ENCODE measurements around the gene CD300LG.

DNA sequence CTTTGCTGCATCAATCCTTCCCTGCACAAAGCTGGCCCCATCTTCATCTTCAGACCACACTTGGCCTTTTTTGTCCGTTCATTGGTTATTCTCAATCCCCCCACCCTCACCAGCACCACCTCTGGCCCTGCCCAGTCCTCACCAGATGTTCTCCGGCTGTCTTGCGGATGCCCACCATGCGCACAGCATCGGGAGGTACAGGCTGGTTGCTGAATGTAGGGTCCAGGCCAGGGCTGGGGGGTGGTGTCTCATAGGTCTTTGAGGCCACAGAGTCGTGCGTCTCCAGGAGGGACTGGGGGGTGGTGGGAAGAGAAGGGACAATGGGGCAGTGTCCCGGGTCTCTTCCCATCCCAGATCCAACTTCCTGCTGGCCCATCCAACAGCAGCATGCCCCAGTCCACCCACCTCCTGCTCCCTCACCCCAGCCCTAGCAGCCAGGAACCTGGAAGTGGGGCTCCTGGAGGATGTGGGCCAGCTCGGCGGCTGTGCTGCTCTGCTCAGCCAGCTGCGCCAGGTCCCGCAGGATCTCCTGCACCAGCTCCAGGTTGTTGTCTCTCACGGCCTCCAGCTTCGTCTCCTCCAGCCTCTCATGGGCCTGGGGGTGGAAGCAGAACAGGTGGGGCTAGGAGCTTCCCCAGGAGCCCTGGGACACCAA, 35.9 kb downstream of the CD300LG start:
- no peak for TF ChIP-seq POLR2AphosphoS5 (IDR thresholded peaks at IDR 0.05; ENCODE audit: low read depth)
- TF ChIP-seq, protein P1, sequence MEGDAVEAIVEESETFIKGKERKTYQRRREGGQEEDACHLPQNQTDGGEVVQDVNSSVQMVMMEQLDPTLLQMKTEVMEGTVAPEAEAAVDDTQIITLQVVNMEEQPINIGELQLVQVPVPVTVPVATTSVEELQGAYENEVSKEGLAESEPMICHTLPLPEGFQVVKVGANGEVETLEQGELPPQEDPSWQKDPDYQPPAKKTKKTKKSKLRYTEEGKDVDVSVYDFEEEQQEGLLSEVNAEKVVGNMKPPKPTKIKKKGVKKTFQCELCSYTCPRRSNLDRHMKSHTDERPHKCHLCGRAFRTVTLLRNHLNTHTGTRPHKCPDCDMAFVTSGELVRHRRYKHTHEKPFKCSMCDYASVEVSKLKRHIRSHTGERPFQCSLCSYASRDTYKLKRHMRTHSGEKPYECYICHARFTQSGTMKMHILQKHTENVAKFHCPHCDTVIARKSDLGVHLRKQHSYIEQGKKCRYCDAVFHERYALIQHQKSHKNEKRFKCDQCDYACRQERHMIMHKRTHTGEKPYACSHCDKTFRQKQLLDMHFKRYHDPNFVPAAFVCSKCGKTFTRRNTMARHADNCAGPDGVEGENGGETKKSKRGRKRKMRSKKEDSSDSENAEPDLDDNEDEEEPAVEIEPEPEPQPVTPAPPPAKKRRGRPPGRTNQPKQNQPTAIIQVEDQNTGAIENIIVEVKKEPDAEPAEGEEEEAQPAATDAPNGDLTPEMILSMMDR (conservative IDR thresholded peaks at IDR 0.05; ENCODE audit: low read depth in 2 of 2) = no peak
- TF ChIP-seq EZH2 (IDR thresholded peaks at IDR 0.05; ENCODE audit: low read depth, unreplicated experiment) = no peak
- TF ChIP-seq, protein P2, sequence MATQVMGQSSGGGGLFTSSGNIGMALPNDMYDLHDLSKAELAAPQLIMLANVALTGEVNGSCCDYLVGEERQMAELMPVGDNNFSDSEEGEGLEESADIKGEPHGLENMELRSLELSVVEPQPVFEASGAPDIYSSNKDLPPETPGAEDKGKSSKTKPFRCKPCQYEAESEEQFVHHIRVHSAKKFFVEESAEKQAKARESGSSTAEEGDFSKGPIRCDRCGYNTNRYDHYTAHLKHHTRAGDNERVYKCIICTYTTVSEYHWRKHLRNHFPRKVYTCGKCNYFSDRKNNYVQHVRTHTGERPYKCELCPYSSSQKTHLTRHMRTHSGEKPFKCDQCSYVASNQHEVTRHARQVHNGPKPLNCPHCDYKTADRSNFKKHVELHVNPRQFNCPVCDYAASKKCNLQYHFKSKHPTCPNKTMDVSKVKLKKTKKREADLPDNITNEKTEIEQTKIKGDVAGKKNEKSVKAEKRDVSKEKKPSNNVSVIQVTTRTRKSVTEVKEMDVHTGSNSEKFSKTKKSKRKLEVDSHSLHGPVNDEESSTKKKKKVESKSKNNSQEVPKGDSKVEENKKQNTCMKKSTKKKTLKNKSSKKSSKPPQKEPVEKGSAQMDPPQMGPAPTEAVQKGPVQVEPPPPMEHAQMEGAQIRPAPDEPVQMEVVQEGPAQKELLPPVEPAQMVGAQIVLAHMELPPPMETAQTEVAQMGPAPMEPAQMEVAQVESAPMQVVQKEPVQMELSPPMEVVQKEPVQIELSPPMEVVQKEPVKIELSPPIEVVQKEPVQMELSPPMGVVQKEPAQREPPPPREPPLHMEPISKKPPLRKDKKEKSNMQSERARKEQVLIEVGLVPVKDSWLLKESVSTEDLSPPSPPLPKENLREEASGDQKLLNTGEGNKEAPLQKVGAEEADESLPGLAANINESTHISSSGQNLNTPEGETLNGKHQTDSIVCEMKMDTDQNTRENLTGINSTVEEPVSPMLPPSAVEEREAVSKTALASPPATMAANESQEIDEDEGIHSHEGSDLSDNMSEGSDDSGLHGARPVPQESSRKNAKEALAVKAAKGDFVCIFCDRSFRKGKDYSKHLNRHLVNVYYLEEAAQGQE (IDR thresholded peaks at IDR 0.05; ENCODE audit: unreplicated experiment) = no peak
- no peak for TF ChIP-seq CREB1 (CRISPR knock-in tag; IDR thresholded peaks at IDR 0.05; ENCODE audit: low read depth)
- no peak for TF ChIP-seq JUNB (IDR thresholded peaks at IDR 0.05; ENCODE audit: unreplicated experiment)
- no peak for TF ChIP-seq EZH2phosphoT487 (IDR thresholded peaks at IDR 0.05; ENCODE audit: unreplicated experiment)
- no peak for TF ChIP-seq STAT1 (IDR thresholded peaks at IDR 0.05; ENCODE audit: unreplicated experiment)
- TF ChIP-seq NANOG (IDR thresholded peaks at IDR 0.05; ENCODE audit: borderline replicate concordance) = no peak

Measured in GM23338 (cell line).